ENCODE results near the gene RUFY4. TPM values are rescaled to one million over a fixed set of nuclear protein-coding genes. Genes with fewer than 3 reads are reported as not detected.

RUFY4 gene
- total and polyA plus RNA-seq, 9 of the 15 experiments (the other 6 are each of a cell fraction or from before 2014, with no cell fraction given): not detected

GRCh38 chr2:218083352-218083676 is 14.3 kb downstream of the RUFY4 start:
- no peak overlapping the region for H3K4me3 ChIP-seq
- H3K9me1 ChIP-seq (ENCODE audit: control insufficient read depth, insufficient read depth, low read length): no peaks in the 10 kb centered on the region
- ATAC-seq (no peak), FAIRE-seq (no peak), DNase-seq (ENCODE audit: extremely low read depth in 1 of 4, low spot score in 3 of 4) (no peak)
- H3K4me2 ChIP-seq (ENCODE audit: insufficient read depth, low read length): no peak overlapping the region
- no peaks in the 10 kb centered on the region for H4K20me1 ChIP-seq (replicated peaks; ENCODE audit: control insufficient read depth, insufficient read depth, low read length)
- H3K9ac ChIP-seq (ENCODE audit: insufficient read depth in 1 of 2, low read depth in 2 of 2, low read length in 2 of 2): no peak overlapping the region
- BruUV-seq (replicated peaks): no TSS peak
- H3K27ac ChIP-seq (ENCODE audit: extremely low read depth, low read depth, low read length): no peak overlapping the region
- CTCF ChIA-PET (ENCODE audit: low intra/inter-chr PET ratio): no interaction called here
- H3K79me2 ChIP-seq (ENCODE audit: control insufficient read depth, insufficient read depth, low read length): no peaks in the 10 kb centered on the region
- H3K27me3 ChIP-seq (ENCODE audit: control insufficient read depth in 2 of 2, insufficient read depth in 2 of 2, low read length in 2 of 2): 0 out of 5 replicates have a peak, but pooled peaks cover 0 to 7% of the 10 kb centered on the region in 2 experiments
- H3K9me3 ChIP-seq (replicated peaks; ENCODE audit: control insufficient read depth, insufficient read depth, low read depth, low read length): no peaks in the 10 kb centered on the region
- POLR2A ChIA-PET: no interaction called here
- 18% methylated on average over 3 of the region's 3 CpGs for WGBS (ENCODE audit: insufficient coverage, low coverage, missing lambda C conversion rate)
- intact Hi-C loops (cut with micrococcal nuclease) (no loop called here), in situ Hi-C loops (cut with MboI) (no loop called here)
- H3K36me3 ChIP-seq (ENCODE audit: control insufficient read depth, insufficient read depth, low read length): no peaks in the 10 kb centered on the region
- no peak overlapping the region for H2AFZ ChIP-seq (ENCODE audit: low read depth, low read length)
- no peaks in the 10 kb centered on the region for H3K4me1 ChIP-seq (replicated peaks in 1 of 2; ENCODE audit: control insufficient read depth in 2 of 2, insufficient read depth in 2 of 2, low read length in 2 of 2)
- no peak for TF ChIP-seq ZNF431 (CRISPR knock-in tag; IDR thresholded peaks at IDR 0.05)
- TF ChIP-seq PTBP1 (IDR thresholded peaks at IDR 0.05; ENCODE audit: low read depth, low read length): no peak
- no peak for TF ChIP-seq TCF7L2 (IDR thresholded peaks at IDR 0.05; ENCODE audit: low read depth, low read length)
- TF ChIP-seq CBX2 (IDR thresholded peaks at IDR 0.05; ENCODE audit: insufficient read depth, low read length, poor library complexity, severe bottlenecking): no peak
- TF ChIP-seq ZNF224 (CRISPR knock-in tag; IDR thresholded peaks at IDR 0.05): no peak
- no peak for TF ChIP-seq GTF2E2 (tag; IDR thresholded peaks at IDR 0.05)
- TF ChIP-seq CBFA2T3 (IDR thresholded peaks at IDR 0.05): no peak
- TF ChIP-seq HDAC1 (IDR thresholded peaks at IDR 0.05): no peak
- TF ChIP-seq, protein P1, sequence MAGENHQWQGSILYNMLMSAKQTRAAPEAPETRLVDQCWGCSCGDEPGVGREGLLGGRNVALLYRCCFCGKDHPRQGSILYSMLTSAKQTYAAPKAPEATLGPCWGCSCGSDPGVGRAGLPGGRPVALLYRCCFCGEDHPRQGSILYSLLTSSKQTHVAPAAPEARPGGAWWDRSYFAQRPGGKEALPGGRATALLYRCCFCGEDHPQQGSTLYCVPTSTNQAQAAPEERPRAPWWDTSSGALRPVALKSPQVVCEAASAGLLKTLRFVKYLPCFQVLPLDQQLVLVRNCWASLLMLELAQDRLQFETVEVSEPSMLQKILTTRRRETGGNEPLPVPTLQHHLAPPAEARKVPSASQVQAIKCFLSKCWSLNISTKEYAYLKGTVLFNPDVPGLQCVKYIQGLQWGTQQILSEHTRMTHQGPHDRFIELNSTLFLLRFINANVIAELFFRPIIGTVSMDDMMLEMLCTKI (IDR thresholded peaks at IDR 0.05; ENCODE audit: partially characterized antibody): no peak
- TF ChIP-seq GTF2A2 (tag; IDR thresholded peaks at IDR 0.05): no peak
- TF ChIP-seq, protein P2, sequence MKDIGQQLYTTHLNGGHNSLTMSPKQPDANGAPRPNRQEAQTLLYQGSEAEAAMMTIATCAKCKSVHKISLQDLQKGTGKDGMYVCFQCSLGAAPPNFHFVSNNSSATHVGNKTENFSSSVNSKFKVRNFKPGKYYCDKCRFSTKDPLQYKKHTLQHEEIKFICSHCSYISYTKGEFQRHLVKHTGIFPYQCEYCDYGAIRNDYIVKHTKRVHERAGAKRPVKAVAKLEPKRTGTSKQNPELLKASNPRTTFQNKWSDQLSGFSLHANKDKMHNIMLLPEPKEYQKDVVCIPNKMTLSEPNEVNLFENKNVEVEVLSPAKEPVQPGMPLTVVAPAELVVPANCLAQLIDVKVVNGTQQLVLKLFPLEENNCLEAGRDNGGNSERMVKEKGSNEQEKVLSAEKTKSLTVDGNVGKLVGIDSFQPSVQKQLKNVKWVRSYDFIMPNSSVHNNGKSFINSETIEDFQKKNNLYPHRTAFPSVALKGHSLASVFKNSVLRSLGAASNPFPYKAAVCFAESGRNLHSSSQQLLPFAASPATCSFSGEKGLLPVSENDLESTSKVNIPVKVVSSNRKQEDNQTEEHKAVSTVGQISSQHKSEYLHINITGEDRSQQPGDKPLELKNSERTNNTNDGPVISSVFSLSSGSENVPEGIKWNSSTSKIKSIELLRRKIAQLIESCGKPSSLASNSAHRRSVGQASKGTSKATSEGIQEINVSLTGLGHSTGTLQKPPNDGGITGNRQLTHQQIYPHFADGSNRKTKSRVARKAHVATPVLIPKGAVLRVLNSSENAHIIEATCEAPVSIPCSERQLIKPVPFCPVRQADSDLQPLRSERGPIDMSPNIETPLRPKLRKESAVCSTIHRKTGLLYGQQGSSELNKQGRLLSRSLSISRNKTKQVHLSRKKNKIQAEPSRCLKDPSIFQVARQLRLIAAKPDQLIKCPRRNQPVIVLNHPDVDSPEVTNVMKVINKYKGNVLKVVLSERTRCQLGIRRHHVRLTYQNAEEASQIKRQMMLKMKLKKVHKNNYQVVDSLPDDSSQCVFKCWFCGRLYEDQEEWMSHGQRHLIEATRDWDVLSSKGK (CRISPR knock-in tag; IDR thresholded peaks at IDR 0.05): no peak
- no peak for TF ChIP-seq XRCC4 (IDR thresholded peaks at IDR 0.05; ENCODE audit: extremely low read depth, insufficient read depth, insufficient read length)
- TF ChIP-seq AFF4 (CRISPR knock-in tag; IDR thresholded peaks at IDR 0.05): no peak
- no peak for TF ChIP-seq ARHGAP35 (IDR thresholded peaks at IDR 0.05; ENCODE audit: partially characterized antibody)
- no peak for TF ChIP-seq NFATC3 (IDR thresholded peaks at IDR 0.05)
- no peak for TF ChIP-seq DNMT1 (IDR thresholded peaks at IDR 0.05)

Data from K562 (cell line).